ENCODE data around the gene TUT1. TPM values are rescaled to one million over a fixed set of nuclear protein-coding genes. Genes with fewer than 3 reads are reported as not detected.
"Not testable (repeated sequence)": the region's sequence is repeated elsewhere in the genome, so short reads cannot be mapped to it uniquely, and the experiment has no call there.

TUT1 gene
- total RNA-seq, 1 experiment from 2014 or later, result 6.0 TPM

DNA sequence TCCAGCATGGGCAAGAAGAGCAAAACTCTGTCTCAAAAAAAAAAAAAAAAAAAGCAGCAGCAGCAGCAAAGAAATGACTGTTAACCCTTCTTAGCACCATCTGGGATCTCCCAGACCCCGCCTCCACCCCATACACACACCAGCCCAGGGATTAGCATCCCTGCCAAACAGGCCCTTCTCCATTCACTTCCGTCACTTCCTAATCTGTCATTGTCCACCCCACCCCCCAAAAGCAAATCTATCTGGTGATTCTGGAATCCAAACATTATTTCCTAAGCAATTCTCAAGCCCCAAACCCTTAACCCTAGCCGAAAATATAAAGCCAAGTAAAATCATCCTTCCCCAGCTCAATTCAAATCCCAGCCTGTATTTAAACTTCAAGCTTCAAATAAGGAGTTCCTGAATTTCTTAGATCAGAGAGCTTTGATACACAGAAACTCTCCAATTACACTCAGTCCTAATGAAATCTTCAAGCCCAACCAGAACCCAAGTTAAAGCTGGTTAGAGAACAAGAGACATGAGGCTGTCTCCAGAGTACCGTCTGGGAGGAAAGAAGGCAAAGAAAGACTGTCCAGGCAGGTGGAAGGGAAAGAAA lies 38.7 kb downstream of the TUT1 start:
- no peak for DNase-seq (ENCODE audit: low read depth, low spot score)

DNA sequence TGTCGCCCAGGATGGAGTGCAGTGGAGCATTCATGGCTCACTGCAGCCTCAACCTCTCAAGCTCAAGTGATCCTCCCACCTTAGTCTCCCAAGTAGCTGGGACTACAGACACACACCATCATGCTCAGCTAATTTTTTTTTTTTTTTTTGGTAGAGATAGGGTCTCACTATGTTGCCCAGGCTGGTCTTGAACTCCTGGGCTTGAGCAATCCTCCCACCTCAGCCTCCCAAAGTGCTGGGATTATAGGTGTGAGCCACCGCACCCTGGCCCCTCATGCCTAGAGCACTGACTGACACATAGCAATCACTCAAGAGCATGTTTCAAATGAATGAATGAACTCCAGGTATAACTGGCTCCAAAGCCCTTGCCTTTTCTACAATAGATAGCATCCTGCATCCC lies 40.8 kb downstream of the TUT1 start:
- in situ Hi-C loops (cut with HindIII; ENCODE audit: low pct_unique_long_range_greater_than_20kb, low sequenced_read_pairs); DNase-seq (ENCODE audit: low read depth, low spot score): not testable (repeated sequence)

More for the DNA sequence above, 38.7 kb downstream of the TUT1 start:
- in situ Hi-C loops (cut with HindIII; ENCODE audit: low pct_unique_long_range_greater_than_20kb, low sequenced_read_pairs), result no loop called here

DNA sequence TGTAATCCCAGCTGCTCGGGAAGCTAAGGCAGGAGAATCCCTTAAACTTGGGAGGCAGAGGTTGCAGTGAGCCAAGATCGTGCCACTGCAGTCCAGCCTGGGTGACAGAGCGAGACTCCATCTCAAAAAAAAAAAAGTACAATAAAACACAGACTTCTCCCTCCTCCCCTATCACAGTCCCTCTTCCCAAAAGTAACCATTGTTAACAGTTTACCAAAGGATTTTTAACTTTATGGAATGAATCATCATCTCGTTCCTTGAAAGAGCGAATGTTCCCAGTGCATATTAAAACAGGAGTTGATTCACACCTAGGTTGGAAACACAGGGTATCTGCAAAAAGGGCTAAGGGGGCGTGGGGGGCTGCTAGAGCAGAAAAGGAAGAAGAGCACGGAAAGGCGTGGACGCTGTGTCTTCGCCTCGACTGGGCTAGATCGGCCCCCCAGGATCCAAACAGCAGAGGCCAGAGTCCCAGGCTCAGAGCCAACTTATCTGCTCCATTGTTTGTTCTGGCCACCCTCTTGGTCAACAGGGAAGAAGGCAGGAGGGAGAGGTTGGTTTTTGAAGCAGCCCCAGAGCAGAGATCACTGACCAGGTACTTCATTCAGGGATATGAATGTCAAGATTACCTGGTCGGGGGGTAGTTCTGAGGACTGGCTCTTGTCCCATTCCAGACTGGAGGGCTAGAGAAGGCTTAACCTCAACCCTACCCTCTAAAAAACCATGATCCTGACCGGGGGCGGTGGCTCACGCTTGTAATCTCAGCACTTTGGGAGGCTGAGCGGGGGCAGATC lies 42.6 kb downstream of the TUT1 start:
- in situ Hi-C loops (cut with HindIII; ENCODE audit: low pct_unique_long_range_greater_than_20kb, low sequenced_read_pairs), result no loop called here

DNA sequence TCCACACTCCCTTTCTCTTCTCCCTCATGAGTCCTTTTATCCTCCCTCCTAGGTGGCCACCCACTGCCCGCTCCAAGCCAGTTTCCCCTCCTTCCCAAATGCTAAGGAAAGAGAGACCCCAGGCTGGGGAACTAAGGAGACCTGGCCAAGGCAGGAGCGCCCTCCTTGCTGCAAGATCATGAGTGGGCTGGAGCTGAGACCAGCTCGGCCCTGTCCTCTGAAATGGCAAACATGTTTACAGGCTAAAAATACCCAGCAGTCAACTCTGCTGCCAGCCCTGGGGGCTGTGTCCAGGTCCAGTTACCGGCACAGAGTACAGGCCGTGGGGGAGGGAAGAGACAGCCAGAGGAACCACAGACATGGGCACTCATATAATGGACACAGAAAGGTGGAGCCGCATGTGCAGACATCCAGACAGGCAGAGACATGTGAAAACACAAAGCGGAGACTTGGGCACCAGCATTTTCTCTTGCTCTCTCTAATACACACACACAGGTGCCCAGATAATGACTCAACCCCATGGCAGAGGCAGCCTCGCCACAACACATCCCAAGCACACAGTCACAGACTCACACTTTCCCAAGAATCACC lies 43.5 kb downstream of the TUT1 start:
- in situ Hi-C loops (cut with HindIII; ENCODE audit: low pct_unique_long_range_greater_than_20kb, low sequenced_read_pairs), result no loop called here
- no peak for DNase-seq (ENCODE audit: low read depth, low spot score)

More for the DNA sequence above, 42.6 kb downstream of the TUT1 start:
- no peak for DNase-seq (ENCODE audit: low read depth, low spot score)

DNA sequence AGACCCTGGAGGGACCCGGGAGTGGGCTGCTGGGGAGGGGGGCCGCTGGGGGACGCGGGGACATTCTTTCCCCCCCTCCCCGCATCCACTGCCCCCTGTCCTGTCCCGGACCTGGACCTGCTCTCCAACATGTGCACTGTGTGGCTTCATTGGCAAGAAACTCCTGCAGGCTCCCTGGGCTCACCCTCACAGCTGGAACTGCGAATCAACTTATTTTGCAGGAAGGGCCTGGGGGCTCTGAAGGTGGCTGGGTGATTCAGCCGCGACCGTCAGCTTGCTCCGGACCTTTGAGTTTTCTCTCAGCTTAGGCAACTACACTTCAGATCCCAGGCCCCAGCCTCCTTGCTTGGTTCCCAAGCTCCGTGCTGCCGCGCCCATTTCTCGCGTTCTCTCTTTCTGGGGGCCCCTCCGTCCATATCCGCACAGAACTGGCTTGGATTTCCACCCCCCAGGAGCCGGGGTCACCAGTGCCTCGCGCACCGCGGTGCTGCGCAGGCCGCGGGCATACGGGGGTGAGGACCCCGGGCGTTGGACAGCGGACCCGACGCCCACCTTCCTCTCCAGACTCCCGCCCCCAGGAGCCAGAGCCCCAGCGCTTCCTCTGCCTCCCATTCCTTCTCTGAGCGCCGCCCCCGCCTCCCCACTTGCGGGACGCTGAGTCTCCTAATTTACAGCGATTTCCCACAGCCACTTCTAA lies 44.2 kb downstream of the TUT1 start:
- in situ Hi-C loops (cut with HindIII; ENCODE audit: low pct_unique_long_range_greater_than_20kb, low sequenced_read_pairs), result no loop called here
- no peak for DNase-seq (ENCODE audit: low read depth, low spot score)

DNA sequence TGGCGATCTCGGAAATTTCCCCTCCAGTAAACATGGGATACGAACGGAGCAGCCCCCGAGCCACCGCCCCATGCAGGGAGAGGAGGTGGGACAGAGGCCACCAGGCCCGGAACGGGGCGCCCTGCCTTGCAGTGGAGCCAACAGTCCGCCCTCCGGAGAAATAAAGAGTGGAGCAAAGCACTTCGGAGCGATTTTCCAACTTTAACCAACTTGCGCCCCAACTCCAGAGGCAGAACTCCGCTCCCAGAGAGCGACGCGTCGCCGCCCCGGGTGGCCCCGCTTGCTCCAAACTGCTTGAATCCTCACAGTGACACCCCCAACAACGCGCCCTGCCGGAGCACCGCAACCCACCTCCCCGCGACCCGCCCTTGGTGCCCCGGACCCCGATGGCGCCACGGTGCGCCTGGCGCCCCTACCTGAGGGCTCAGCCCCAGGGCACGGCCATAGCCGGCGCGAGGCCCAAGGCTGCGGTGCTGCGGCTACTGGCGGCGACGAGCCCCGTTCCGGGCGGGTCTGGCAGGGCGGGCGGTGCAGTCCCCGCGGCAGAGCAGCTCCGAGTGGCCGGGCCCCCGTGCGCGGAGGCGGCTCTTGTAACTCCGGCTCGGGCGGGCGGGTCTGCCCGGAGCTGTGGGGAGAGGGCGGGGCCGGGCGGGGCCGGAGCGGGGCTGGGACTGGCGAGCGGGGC lies 44.9 kb downstream of the TUT1 start, which contains the start of gene AHNAK:
TSS of gene AHNAK (minus strand) at position 563 of the 685 bp plus-strand sequence. CDS start 10,708 bp downstream, outside the sequence.
- DNase-seq (ENCODE audit: low read depth, low spot score), result no peak
- in situ Hi-C loops (cut with HindIII; ENCODE audit: low pct_unique_long_range_greater_than_20kb, low sequenced_read_pairs), result no loop called here

DNA sequence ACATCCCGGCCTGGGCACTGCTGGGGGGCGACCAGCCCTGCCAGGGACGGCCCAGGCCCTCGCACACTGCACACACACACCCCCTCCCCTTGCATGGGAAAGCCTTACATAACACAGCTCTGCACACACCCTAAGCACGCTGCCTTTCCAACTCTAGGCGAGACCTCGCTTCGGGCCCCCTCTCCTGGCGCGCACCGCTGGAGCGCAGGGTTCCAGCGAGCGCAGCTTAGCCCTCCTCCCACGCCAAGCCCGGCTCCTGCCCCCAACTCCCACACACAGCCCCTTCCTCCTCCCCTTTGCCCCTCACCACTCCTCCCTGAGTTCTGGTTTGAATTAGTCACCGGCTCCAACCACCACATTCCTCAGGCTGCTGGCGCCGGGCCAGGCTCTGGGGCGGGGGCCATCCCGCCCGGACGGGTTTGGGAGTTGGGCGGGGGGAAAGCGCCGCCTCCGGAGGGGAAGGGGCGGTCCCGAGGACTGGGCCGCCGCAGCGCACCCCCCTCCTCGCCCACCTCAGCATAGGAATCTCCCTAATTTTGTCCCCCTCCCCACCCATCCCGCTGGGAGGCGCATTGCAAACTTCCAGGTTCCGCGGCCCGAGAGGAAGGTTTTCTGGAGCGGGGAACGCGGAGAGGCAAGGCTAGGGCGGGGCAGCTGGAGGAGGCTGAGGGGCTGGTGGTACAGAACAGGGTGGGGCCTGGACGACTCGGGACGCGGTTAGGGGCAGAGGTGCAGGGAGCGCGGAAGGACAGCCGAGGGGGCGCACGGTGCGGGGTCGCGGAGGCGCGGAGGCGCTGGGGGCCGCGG lies 45.7 kb downstream of the TUT1 start:
- DNase-seq (ENCODE audit: low read depth, low spot score), result peak; percentile 58
- in situ Hi-C loops (cut with HindIII; ENCODE audit: low pct_unique_long_range_greater_than_20kb, low sequenced_read_pairs), result no loop called here

DNA sequence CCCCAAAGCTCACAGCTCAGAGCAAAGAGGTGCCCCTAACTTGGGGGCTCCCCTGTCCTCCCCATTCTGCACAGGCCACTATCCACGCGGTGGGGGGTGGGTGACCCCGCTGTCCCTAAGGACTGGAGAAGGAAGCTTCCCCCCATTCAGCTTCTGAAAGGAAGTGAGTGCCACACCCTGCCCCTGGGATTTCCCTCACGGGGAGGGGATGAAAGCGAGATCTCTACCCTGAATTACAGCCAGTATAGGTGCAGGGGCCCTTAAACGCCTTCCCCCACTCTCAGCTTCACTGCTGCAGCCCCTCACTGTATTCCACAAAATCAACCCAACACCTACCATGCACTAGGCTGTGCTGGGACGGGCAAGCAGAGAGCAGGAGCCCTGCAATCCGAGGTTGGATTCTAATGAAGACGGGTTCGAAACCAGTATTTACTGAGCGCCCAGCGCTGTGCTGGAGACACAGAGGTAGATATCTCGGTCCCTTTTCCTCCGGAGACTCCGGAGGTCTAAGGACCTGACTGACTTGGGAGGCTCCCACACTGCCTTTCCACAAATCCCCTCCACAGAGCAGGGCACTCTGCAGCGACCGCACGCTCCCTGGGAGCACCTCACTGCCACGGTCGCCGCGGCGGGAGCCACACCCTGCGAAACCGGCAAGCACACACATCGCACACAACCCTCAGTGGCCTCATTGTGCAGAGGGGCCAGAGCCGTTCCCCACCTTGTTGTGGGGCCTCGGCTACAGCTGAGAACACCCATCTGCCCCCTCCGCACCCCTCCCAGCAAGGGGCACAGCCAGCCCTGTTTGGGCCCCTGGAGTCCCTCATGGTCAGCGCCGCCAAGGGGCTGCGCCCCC lies 46.5 kb downstream of the TUT1 start:
- no peak for DNase-seq (ENCODE audit: low read depth, low spot score)
- in situ Hi-C loops (cut with HindIII; ENCODE audit: low pct_unique_long_range_greater_than_20kb, low sequenced_read_pairs), result no loop called here

DNA sequence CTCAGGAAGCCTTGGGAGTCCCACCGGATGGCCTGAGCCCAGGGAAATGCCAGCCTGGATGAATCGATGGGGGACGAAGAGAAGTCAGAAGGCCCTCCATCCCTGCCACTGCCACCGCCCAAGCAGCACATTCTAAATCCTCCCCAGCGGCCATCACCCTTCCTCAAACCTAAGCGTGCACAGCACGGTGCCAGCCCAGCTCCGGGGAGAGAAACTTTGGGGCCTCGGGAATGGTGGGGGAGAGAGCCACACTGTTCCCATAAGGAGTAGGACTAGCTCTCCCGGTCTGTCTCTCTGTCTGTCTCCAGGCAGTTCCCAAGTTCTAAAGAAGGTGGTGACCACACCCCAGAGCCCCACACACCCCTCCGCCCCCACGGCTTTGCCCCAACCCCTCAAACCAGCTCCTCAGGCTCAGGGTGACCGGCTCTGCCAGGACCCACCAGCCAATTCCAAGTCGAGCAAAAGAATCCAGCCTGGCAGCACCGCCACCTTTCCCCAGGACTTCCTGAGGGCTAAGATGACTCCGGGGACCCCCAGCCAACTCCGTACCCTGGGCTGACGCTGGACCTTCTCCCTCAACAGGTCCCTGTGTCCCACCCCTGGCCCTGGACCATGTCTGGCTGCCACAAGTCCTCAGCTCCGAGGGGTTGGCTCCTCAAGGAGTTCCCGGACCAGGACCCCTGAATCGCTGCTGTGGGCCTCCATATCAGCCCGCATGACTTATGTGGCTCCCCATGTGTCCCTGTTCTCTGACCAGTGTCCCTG lies 47.5 kb downstream of the TUT1 start:
- DNase-seq (ENCODE audit: low read depth, low spot score), result no peak
- in situ Hi-C loops (cut with HindIII; ENCODE audit: low pct_unique_long_range_greater_than_20kb, low sequenced_read_pairs), result no loop called here

DNA sequence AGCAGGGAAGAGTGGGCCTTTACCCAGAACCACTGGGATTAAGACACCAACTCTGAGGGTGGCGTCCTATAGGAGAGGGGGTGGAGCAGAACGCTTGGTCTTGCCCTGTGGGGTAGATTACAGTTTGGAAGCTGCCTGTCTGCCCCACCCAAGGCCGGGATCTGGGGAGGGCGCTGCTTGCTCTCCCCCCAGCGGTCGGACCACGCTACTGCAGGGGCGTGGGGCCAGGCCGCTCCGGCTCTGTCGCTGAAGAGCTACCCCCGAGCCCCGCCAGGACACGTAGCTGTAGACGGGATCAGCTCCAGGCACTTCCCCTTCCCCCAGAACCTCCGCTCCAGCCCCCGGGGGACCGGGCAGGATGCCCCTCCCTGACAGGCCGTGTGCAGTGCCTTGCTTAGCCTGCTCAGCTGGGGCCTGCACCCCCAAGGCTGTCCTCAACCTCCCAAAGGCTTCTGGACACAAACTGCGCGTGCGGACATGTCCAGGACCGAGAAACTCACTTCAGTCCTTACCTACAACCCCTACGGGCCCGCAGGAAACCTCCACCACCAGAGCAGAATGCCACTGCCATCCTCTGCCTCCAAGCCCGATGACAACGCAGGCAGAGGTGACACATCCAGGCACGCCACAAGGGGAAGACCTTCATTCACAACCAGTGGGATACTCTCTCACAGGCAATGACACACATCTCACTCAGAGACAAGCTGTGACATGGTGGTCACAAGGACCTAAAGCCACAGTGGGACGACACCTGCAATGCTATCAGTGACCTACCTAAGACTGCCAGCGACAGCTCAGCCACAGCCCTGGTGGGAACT lies 48.4 kb downstream of the TUT1 start:
- in situ Hi-C loops (cut with HindIII; ENCODE audit: low pct_unique_long_range_greater_than_20kb, low sequenced_read_pairs), result no loop called here
- peak; percentile 62 for DNase-seq (ENCODE audit: low read depth, low spot score)

DNA sequence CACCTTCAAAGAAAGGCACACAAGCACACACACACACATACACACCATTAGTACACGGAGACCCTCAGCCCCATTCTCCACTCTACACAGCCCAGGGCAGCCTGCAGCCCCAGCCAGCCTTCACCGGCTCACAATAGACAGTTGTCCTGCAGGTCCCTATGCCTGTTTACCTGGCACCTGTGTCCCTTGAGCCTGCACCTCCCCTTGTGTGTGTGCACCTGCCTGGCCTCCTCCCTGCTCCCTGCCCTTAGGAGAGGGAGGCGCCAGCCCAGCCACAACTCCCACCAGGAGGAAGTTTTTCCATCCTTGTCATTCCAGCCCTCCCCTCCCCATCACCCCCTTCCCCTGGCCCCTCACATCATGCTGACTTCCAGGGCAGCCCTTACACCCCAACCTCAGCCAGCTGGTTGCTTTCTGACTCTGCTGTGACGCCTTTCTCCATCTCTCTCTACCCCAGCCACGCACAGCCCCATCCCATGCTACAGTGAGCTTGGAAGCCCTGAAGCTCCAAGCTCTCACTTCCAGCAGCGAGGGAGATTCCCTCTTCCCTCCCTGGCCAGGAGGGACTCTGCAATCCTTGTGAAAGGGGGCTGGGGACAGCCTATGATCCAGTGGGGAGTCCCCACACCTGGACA lies 49.1 kb downstream of the TUT1 start:
- DNase-seq (ENCODE audit: low read depth, low spot score), result no peak
- in situ Hi-C loops (cut with HindIII; ENCODE audit: low pct_unique_long_range_greater_than_20kb, low sequenced_read_pairs), result no loop called here

DNA sequence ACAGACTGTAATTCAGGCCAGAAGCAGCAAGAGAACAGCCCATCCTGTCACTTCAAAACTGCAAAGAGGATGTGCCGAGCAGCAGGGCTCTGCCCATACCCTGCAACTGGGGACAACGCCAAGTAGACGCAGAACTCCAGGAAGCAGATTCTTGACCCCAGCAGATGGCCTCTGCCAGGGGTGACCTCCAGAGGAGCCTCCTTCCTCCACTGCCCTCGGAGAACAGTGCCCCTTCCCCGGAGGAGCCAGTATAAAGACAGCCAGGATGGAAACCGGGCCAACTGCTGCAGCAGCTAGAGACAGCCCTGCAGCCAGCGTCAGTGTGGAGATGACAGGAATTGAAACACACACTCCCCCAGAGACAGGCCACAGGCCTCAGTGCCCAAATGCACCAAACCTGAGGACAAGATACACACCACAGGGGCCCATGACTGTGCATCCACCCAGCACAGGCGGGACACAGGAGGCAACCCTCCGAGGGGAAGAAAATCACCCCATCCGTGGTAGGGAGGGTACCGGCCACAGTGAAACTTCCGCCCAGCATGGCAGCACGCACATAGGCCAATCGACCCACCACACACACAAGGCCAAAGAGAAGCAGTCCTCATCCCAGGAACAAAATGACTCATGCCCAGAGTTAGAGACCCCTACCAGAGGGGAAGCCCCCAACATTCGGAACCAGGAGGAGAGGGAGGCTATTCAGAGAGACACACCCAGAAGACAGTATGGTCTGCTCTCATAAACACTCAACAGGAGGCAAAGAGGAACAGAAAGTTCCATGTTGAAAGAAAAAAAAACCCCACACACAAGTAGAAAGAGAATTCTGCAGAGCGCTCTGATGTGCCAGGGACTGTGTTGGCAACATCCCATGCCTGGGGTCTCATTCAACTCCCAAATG lies 50.3 kb downstream of the TUT1 start:
- in situ Hi-C loops (cut with HindIII; ENCODE audit: low pct_unique_long_range_greater_than_20kb, low sequenced_read_pairs), result no loop called here
- DNase-seq (ENCODE audit: low read depth, low spot score), result no peak

DNA sequence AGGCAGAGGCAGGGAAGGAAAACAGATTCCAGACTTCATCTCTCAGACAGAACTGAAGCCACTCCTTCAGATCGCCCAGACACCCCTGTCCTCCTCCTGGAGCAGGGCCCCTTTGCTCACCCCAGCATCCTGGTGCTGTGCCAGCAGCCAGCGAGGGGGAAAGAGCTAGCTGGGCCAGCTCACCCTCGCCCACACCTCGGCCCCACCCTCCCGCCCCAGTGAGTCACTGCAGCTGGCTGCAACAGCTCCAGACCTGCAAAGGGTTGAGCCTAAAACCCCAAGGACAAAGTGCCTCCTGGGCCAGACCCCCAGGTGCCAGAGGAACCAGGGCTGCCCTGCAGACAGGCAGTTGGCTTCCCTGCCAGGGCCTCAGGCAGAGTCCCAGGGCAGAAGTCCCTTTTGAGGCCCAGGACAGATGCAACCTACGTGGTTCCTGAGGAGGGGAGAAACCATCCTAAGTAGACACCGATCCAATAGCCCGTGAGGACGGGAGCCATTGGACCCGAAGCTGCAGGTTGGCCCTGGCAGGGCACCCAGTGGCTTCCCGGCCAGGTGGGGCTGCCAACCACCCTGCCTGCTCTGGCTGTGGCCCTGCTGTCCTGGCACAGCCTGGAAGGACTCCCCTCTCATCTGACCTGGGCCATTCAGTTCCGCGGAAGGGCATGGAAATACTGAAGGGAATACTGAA lies 51.9 kb downstream of the TUT1 start:
- no peak for DNase-seq (ENCODE audit: low read depth, low spot score)
- in situ Hi-C loops (cut with HindIII; ENCODE audit: low pct_unique_long_range_greater_than_20kb, low sequenced_read_pairs), result no loop called here

Measured in SK-MEL-5 (cell line).